GM19351 (cell line): ENCODE measurements around the gene IQCH.
"Not testable (repeated sequence)": the region's sequence is repeated elsewhere in the genome, so short reads cannot be mapped to it uniquely, and the experiment has no call there.

ENCODE experiments used
- ATAC-seq: cut with Tn5 transposase; IDR thresholded peaks from one replicate; pipeline ENCODE4 v1.9.1; 2021; ENCODE audit warnings: mild to moderate bottlenecking, moderate library complexity; ENCODE audit not compliant: unreplicated experiment

IQCH gene

DNA sequence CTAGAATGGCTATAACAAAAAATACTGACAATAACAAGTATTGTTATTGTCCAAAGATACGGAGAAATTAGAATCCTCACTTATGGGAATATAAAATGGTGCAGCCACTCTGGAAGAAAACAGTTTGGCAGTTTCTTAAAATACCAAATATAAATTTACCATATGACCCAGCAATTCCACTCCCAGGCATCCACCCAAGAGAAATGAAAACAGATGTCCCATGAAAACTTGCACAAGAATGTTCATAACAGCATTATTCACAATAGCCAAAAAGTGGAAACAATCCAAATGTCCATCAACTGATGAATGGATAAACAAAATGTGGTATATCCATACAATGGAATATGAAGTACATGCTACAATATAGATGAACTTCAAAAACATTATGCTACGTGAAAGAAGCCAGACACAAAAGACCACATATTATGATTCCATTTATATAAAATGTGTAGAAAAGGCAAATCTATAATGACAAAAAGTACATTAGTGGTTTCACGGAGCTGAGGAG is 9.6 kb upstream of the IQCH start:
- no peak for ATAC-seq

- ATAC-seq = not testable (repeated sequence)
Observed at GRCh38 chr15:67246606-67247005, 8.0 kb upstream of the IQCH start.

DNA sequence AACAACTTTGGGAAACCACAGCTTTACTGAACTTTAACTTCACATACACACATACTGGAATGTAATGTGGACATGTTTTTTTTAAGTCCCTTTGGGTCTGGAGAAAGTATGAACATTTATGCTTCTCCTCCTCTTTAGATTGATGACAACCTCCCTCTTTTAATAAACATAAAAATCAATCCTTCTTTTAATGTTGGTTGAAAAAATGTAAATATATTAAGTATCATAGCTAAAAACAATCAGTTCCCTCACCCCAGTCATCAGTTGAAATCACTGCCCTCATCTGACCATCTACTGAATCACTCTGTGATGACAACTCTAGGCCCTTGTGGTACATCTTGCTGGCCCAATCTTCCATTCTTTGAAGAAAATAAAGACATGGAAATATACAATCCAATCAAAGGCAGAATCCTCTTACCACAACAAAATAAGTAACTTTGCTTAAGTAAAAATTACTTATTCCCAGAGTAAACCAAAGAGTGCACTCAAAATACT is 6.5 kb upstream of the IQCH start:
- ATAC-seq = no peak

GRCh38 chr15:67249830-67250229 is 4.8 kb upstream of the IQCH start:
- ATAC-seq = no peak

GRCh38 chr15:67251318-67251717 is 3.3 kb upstream of the IQCH start:
- ATAC-seq = no peak

DNA sequence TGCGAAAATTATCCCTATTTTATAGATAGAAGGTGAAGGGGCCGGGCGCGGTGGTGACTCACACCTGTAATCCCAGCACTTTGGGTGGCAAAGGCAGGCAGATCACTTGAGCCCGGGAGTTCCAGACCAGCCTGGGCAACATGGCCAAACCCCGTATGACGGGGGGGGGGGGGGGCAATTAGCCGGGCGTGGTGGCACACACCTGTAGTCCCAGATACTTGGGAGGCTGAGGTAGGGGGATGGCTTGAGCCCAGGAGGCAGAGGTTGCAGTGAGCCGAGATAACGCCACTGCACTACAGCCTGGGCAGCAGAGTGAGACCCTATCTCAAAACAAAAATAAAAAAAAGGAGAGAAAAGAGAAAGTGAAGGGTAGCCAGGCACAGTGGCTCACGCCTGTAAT is 1.5 kb upstream of the IQCH start:
- no peak for ATAC-seq

DNA sequence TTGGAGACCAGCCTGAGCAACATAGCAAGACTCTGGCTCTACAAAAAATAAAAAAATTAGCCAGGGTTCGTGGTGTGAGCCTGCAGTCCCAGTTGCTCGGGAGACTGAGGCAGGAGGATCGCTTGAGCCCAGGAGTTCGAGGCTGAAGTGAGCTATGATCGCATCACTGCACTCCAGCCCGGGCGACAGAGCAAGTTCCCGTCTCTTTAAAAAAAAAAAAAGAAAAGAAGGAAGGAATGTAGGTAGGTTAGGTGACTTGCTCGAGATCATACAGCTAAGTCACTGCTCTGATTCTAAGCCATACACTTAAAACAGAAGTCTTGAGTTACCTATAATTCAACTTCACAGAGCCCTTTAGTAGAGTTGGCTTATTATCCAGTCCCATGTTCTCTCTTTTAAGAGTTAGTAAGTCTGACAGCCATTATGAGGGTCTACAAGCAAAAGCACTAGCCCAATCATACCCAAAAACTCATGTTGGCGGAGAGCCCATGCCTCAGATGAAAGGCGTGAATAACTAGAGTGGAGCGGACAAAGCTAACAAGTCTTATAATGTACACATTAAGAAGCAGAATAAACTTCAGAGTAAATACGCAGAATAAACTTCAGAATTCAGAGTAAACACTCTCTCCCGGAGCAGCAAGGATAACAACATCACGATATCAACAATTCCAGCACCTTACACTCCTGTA is 893 bp upstream of the IQCH start:
- ATAC-seq = no peak

GRCh38 chr15:67256051-67256450 is 1.5 kb downstream of the IQCH start:
- no peak for ATAC-seq

DNA sequence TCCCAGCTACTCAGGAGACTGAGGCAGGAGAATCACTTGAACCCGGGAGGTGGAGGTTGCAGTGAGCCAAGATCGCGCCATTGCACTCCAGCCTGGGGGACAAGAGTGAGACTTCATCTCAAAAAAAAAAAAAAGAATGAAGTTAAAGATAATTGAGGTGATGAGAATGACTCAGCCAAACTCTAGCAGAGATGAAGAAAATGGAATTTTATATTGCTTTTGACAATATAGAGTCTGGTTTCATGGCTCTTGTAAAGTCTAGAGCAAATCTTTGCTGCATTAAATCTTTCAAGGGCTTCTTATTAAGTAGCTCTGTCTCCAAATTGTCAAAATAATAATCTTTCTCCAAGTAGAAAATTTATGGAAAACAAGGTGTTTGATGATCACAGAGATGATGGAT is 3.8 kb downstream of the IQCH start:
- ATAC-seq = not testable (repeated sequence)

DNA sequence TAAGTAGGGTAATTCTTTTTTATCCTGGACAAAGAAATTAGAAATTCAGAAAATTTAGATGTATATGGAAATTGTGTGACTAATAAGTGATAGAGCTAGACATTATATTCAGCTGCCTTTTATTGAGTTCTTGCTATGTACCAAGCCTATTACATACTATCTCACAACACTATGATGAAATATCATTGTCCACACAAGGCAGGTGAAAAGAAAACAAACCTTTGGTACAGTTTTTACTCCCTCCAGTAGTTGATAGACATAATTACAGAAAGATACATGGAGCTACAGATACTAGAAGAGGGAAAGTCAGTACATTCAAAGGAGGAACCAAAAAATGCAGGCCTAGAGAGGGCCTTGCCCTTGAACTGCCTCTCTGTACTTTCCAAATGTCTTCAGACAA is 4.8 kb downstream of the IQCH start:
- ATAC-seq = no peak

- no peak for ATAC-seq
Observed at GRCh38 chr15:67259806-67260205, 5.2 kb downstream of the IQCH start.

GRCh38 chr15:67266870-67267269 is 12.3 kb downstream of the IQCH start:
- ATAC-seq = no peak

DNA sequence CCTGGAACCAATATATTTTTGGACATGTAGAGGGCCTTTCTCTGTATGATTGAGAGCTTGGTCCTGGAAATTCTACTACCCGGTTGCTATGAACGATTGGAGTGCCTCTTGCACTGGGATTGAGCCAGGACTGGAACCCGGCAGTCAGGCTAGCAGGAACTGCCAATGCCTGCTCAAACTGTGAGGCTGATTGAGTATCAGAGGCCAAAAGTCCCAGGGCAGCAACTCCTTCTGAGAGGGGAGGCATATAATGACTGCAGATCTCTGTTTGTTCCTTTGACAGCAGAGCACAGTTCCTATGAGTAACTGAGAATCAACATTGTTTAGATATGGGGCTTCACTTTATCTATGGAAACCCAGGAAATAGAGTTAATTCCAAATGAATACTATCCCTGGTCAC is 12.9 kb downstream of the IQCH start:
- ATAC-seq = no peak

- no peak for ATAC-seq
Observed at GRCh38 chr15:67267951-67268941, 13.7 kb downstream of the IQCH start.

DNA sequence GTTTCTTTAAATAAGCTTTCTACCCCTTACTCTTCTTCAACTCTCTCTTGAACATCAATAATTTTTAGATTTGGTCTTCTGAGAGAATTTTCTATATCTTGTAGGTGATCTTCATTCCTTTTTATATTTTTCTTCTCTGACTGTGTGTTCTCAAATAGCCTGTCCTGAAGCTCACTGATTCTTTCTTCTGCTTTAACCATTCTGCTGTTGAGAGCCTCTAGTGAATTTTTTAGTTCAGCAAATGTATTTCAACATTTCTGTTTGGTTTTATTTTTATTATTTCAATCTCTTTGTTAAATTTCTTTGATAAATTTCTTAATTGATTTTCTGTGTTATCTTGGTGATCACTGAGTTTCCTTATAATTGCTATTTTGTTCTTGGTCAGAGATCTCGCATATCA is 19.6 kb downstream of the IQCH start:
- ATAC-seq = no peak

DNA sequence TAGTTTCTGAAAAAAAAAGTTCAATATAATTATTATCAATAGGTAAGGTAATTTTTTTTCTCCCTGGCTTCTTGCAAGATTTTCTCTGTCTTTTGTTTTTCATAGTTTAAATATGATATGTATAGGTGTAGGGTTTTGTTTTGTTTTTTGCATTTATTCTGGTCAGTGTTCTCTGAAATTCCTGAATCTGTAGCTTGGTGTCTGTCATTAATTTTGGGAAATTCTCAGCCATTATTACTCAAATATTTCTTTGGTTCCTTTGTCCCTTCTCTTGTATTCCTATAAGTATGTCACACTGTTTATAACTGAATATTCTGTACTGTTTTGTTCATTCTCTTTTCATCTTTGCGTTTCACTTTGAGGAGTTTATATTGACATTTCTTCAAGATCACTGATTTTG is 22.1 kb downstream of the IQCH start:
- ATAC-seq = no peak

DNA sequence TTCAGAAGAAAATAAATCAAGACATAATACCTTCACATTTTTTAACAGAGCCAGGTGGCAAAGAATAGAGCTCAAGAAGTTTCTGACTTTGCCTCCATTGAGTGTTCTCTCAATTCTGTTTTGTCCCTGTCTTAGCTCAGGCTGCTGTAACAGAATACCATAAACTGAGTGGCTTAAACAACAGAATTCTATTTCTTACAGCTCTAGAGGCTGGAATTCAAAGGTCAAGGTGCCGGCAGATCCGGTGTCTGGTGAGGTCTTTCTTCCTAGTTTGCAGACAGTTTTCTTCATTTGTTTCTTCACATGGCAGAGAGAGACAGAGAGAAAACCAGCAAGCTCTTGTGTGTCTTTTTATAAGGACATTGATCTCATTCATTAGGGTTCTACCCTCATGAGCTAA is 25.6 kb downstream of the IQCH start:
- ATAC-seq = no peak

DNA sequence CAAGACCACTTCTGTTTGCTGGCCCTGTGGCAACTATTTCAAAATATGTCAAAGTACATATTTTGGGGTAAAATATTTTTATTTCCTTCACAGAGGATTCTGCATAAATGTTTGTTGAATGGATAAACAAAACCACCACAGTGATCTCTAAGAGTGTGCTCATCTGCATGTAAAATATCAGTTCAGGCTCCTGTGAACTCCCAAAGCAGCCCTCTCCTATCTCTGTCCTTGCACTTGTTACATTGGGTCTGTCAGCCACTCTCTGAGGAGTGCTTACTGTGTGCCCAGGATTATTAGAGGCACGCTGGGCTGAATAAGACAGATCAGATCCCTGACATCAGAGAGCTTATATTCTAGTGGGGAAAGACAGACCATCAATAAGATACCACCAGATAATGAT is 27.1 kb downstream of the IQCH start:
- no peak for ATAC-seq

DNA sequence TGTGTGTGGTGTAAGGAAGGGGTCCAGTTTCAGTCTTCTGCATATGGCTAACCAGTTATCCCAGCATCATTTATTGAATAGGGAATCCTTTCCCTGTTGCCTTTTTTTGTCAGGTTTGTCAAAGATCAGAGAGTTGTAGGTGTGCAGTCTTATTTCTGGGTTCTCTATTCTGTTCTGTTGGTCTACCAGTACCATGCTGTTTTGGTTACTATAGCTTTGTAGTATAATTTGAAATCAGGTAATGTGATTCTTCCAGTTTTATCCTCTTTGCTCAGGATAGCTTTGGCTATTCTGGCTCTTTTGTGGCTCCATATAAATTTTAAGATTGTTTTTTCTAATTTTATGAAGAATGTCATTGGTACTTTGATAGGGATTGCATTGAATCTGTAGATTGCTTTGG is 31.0 kb downstream of the IQCH start:
- not testable (repeated sequence) for ATAC-seq

DNA sequence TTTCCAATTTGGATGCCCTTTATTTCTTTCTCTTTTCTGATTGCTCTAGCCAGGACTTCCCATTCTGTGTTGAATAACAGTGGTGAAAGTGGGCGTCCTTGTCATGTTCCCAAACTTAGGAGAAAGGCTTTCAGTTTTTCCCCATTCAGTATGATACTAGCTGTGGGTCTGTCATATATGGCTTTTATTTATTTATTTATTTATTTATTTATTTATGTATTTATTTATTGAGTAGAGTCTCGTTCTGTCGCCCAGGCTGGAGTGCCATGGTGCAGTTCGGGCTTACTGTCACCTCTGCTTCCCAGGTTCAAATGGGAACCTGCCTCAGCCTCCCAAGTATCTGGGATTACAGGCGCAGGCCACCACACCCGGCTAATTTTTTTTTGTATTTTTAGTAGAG is 31.8 kb downstream of the IQCH start:
- ATAC-seq = not testable (repeated sequence)

- no peak for ATAC-seq
Observed at GRCh38 chr15:67290319-67290718, 35.7 kb downstream of the IQCH start.

GRCh38 chr15:67296188-67296587 is 41.6 kb downstream of the IQCH start:
- ATAC-seq = no peak
